Thymus (tissue), 11 donors: ENCODE data around the gene MRPL23. TPM values are rescaled to one million over a fixed set of nuclear protein-coding genes. Genes with fewer than 3 reads are reported as not detected.

Experiments
- DNase-seq, 9 donors: peaks; one replicate each; pipeline ENCODE4 v3.0.0-alpha.2; 2013; ENCODE audit warnings: low spot score in 9 of 9, low read depth in 6 of 9, missing footprints in 1 of 9
- H3K27ac ChIP-seq, 2 donors: one replicate each; pipeline ENCODE4 v1.5.1; 2013; ENCODE audit warnings: control low read depth in 1 of 2, low read depth in 1 of 2, low read length in 1 of 2, mild to moderate bottlenecking in 1 of 2, moderate library complexity in 1 of 2
- H3K27me3 ChIP-seq, 2 donors: one replicate each; pipeline ENCODE4 v1.5.1; 2013; ENCODE audit warnings: low read length in 1 of 2; ENCODE audit not compliant: control insufficient read depth in 2 of 2, insufficient read depth in 1 of 2
- H3K36me3 ChIP-seq, 2 donors: one replicate each; pipeline ENCODE4 v1.5.1; 2013; ENCODE audit warnings: low read length in 1 of 2, mild to moderate bottlenecking in 1 of 2, moderate library complexity in 1 of 2; ENCODE audit not compliant: control insufficient read depth in 2 of 2, insufficient read depth in 2 of 2
- H3K4me1 ChIP-seq, 2 donors: one replicate each; pipeline ENCODE4 v1.5.1; 2013; ENCODE audit warnings: low read length in 2 of 2; ENCODE audit not compliant: control insufficient read depth in 2 of 2, insufficient read depth in 2 of 2
- H3K4me3 ChIP-seq, 2 donors: one replicate each; pipeline ENCODE4 v1.5.1; 2013; ENCODE audit warnings: low read length in 2 of 2, control low read depth in 1 of 2, mild to moderate bottlenecking in 1 of 2
- H3K9me3 ChIP-seq, 2 donors: one replicate each; pipeline ENCODE4 v1.5.1; 2013; ENCODE audit warnings: low read length in 1 of 2, mild to moderate bottlenecking in 1 of 2; ENCODE audit not compliant: control insufficient read depth in 2 of 2, insufficient read depth in 1 of 2
- whole genome bisulfite sequencing: extraction: QIAGEN DNeasy Blood & Tissue Kit; methylation state at CpG from one replicate; pipeline ENCODE4 v1.1.7; 2013; 5-methylcytosine and 5-hydroxymethylcytosine counted together
- polyA plus RNA-seq: library from polyadenylated mRNA; stranded (reverse); fragments of 200-250 nt; gene quantifications from one replicate; pipeline ENCODE4 v1.2.3, GENCODE V29; 2013
- total RNA-seq: library from RNA; stranded (reverse); fragments of 120-200 nt; gene quantifications from one replicate; pipeline ENCODE4 v1.2.4, GENCODE V29; 2013
- donor health status: healthy.

MRPL23 gene
- total and polyA plus RNA-seq, 2 donors, result 62.8 to 75.9 TPM

DNA sequence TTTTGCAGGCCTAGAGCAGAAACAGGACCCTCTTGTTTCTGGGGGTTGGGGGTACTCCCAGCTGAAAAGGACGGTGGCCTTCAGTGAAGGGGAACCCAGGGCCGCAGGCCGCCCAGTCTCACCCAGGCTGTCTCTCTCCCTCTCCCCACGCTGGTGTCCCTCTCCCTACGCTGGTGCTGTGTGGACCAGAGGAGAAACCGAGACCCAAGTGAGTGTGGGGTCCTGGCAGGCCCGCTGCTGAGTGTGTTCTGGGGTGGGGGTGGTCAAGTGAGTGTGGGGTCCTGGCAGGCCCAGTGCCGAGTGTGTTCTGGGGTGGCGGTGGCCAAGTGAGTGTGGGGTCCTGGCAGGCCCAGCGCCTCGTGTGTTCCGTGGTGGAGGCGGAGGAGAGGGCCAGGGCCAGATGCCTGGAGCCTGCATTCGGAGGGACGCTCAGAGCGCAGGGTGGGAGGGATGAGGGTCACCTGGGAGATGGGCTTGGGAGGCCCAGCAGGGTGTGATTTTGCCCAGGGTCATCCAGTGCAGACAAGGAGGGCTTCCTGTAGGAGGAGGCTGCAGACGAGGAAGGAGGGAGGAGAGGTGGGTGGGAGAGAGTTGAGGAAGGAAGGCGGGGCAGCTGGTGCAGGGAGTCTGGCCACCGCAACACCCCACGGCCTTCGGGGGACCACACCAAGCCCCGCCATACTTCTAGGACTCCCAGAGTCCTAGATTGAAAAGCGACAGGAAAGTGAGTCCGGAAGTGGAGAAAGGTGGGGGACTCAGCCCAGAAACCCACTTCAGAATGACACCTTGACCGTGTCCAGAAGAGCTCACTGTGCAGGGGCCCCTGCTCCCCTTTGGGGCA, 17.3 kb upstream of the MRPL23 start:
- Histone ChIP-seq H3K36me3 (no peaks in the 10 kb centered on the region), H3K4me1 (peaks cover 3 to 55% of the 10 kb centered on the region in 2 donors), H3K4me3 (no peak overlapping the region), H3K9me3 (no peaks in the 10 kb centered on the region), H3K27me3 (no peaks in the 10 kb centered on the region), H3K27ac (no peak overlapping the region)
- 88% methylated on average over 25 of the region's 25 CpGs for WGBS
- DNase-seq, result no peak

GRCh38 chr11:1930462-1930830, 16.7 kb upstream of the MRPL23 start:
- H3K27me3 ChIP-seq, result no peaks in the 10 kb centered on the region
- no peak overlapping the region for H3K27ac ChIP-seq
- H3K36me3 ChIP-seq, result no peaks in the 10 kb centered on the region
- H3K4me1 ChIP-seq, result peaks cover 3 to 54% of the 10 kb centered on the region in 2 donors
- DNase-seq, result peak in 8 of 9 donors; percentile 23 to 78 (median 35)
- no peak overlapping the region for H3K4me3 ChIP-seq
- H3K9me3 ChIP-seq, result no peaks in the 10 kb centered on the region
- 26% methylated on average over 9 of the region's 9 CpGs for WGBS

GRCh38 chr11:1931341-1932104, 15.6 kb upstream of the MRPL23 start:
- no peak for DNase-seq
- H3K9me3 ChIP-seq, result no peaks in the 10 kb centered on the region
- H3K4me1 ChIP-seq, result peaks cover 3 to 44% of the 10 kb centered on the region in 2 donors
- WGBS, result 64% methylated on average over 18 of the region's 18 CpGs
- peak overlapping the region in 1 of 2 donors; percentile 52 for H3K27ac ChIP-seq
- no peaks in the 10 kb centered on the region for H3K36me3 ChIP-seq
- no peak overlapping the region for H3K4me3 ChIP-seq
- no peaks in the 10 kb centered on the region for H3K27me3 ChIP-seq

- Histone ChIP-seq H3K4me1 (peaks cover 3 to 39% of the 10 kb centered on the region in 2 donors), H3K27me3 (no peaks in the 10 kb centered on the region), H3K27ac (peak overlapping the region in 1 of 2 donors; percentile 52), H3K36me3 (no peaks in the 10 kb centered on the region), H3K4me3 (no peak overlapping the region), H3K9me3 (no peaks in the 10 kb centered on the region)
- DNase-seq, result no peak
- 63% methylated on average over 11 of the region's 11 CpGs for WGBS
Measured at GRCh38 chr11:1932105-1932480, 15.0 kb upstream of the MRPL23 start.

- 97% methylated on average over 4 of the region's 4 CpGs for WGBS
- H3K4me1 ChIP-seq, result peaks cover 3 to 33% of the 10 kb centered on the region in 2 donors
- no peak overlapping the region for H3K27ac ChIP-seq
- no peak for DNase-seq
- H3K4me3 ChIP-seq, result no peak overlapping the region
- H3K36me3 ChIP-seq, result no peaks in the 10 kb centered on the region
- no peaks in the 10 kb centered on the region for H3K9me3 ChIP-seq
- H3K27me3 ChIP-seq, result no peaks in the 10 kb centered on the region
Measured at GRCh38 chr11:1932681-1933080, 14.5 kb upstream of the MRPL23 start.

DNA sequence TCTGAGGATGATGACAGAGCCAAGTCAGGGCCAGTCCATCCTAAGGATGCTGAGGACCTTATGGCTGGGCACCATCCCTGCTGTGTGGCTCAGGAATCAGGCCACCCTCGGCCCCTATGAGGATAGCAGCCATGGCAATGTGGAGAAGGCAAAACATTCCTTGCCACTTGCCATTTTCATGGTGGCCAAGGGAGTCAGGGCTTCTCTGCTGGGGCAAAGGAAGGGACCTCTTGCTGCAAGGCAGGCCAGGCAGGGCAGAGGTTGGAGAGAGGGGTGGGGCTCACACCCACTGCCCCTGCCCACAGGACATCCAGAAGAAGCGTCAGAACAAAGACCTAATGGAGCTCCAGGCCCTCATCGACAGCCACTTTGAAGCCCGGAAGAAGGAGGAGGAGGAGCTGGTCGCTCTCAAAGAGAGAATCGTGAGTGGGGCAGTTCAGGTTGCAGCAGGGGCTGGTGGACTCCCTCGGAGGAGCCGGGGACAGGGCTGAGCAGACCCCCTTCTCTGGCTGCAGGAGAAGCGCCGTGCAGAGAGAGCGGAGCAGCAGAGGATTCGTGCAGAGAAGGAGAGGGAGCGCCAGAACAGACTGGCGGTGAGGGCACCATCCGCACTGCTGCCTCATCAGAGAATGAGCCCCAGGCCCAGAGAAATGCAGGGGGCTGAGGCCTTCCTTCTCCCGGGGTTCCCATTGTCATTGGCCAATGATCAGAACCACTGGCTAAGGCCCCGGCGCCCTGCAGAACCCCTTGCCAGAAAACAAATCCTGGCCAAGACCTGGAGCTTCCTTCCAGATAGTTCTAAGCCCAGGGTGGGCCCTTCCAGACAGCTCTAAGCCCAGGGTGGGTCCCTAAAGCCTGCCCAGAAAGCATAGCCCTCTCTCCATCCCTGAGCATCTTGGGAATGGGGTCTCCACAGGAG, 13.5 kb upstream of the MRPL23 start:
- Histone ChIP-seq H3K27ac (no peak overlapping the region), H3K36me3 (no peaks in the 10 kb centered on the region), H3K4me1 (peaks cover 3 to 31% of the 10 kb centered on the region in 2 donors), H3K4me3 (no peak overlapping the region), H3K27me3 (no peaks in the 10 kb centered on the region), H3K9me3 (no peaks in the 10 kb centered on the region)
- DNase-seq, result no peak
- 96% methylated on average over 18 of the region's 18 CpGs for WGBS

DNA sequence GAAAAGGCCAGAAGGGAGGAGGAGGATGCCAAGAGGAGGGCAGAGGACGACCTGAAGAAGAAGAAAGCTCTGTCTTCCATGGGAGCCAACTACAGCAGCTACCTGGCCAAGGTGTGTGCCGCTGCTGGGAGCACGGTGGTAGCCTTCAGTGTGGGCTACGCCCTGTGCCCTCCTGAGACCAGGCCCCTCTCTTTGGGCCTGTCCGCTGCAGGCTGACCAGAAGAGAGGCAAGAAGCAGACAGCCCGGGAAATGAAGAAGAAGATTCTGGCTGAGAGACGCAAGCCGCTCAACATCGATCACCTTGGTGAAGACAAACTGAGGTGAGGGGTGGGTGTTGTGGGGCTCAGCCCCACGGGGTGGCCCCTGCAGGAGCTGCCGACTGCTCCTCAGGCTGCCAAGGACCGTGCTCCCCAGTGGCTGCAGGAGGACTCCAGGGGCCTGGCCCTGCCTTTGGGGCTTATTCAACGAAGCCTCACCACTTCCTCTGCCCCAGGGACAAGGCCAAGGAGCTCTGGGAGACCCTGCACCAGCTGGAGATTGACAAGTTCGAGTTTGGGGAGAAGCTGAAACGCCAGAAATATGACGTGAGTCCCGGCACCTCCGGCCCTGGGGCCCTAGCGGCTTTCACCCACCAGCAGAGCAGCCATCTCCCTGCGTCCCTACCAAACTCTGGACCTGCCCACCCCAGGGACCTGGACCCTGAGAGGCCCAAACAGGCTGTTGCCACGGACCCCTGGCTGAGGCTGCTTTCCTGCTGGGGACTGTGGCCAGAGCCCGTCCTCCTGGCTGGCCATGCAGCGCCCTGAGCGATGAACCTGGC, 12.6 kb upstream of the MRPL23 start:
- Histone ChIP-seq H3K4me3 (no peak overlapping the region), H3K9me3 (no peaks in the 10 kb centered on the region), H3K4me1 (peaks cover 3 to 33% of the 10 kb centered on the region in 2 donors), H3K27me3 (no peaks in the 10 kb centered on the region), H3K27ac (no peak overlapping the region), H3K36me3 (no peaks in the 10 kb centered on the region)
- DNase-seq, result no peak
- WGBS, result 86% methylated on average over 24 of the region's 24 CpGs
